Effector memory CD8-positive, alpha-beta T cell (primary cell): ENCODE data around the gene DNAJC15.
A peak's percentile ranks its signal among the peaks of the same experiment; 100 is the strongest.
"Not testable (repeated sequence)": the region's sequence is repeated elsewhere in the genome, so short reads cannot be mapped to it uniquely, and the experiment has no call there.

ENCODE experiments used
- ATAC-seq: fragments of 150-1000 bp; cut with Tn5 transposase; replicated peaks from 2 replicates; pipeline ENCODE4 v1.10.0; 2021; ENCODE audit warnings: mild to moderate bottlenecking, moderate library complexity
- DNase-seq, 3 experiments: peaks; one replicate each; pipeline ENCODE4 v3.0.0; 2021
- H3K27ac Mint-ChIP-seq, 2 donors: one replicate each; pipeline ENCODE4 v1.8.0; 2022; ENCODE audit warnings: mild to moderate bottlenecking in 2 of 2, mixed read lengths in 2 of 2, moderate library complexity in 2 of 2
- H3K27me3 Mint-ChIP-seq, 2 donors: one replicate each; pipeline ENCODE4 v1.8.0; 2022; ENCODE audit warnings: mixed read lengths in 2 of 2
- H3K36me3 Mint-ChIP-seq: one replicate; pipeline ENCODE4 v1.8.0; 2022; ENCODE audit warnings: mild to moderate bottlenecking, moderate library complexity, mixed read lengths; ENCODE audit not compliant: insufficient read depth
- H3K4me1 Mint-ChIP-seq, 2 donors: one replicate each; pipeline ENCODE4 v1.8.0; 2022; ENCODE audit warnings: low read depth in 2 of 2, mixed read lengths in 2 of 2
- H3K4me3 Mint-ChIP-seq, 2 donors: one replicate each; pipeline ENCODE4 v1.8.0; 2022; ENCODE audit warnings: mild to moderate bottlenecking in 2 of 2, mixed read lengths in 2 of 2, moderate library complexity in 2 of 2
- H3K9me3 Mint-ChIP-seq, 2 donors: one replicate each; pipeline ENCODE4 v1.8.0; 2022; ENCODE audit warnings: mixed read lengths in 2 of 2

DNAJC15 gene

DNA sequence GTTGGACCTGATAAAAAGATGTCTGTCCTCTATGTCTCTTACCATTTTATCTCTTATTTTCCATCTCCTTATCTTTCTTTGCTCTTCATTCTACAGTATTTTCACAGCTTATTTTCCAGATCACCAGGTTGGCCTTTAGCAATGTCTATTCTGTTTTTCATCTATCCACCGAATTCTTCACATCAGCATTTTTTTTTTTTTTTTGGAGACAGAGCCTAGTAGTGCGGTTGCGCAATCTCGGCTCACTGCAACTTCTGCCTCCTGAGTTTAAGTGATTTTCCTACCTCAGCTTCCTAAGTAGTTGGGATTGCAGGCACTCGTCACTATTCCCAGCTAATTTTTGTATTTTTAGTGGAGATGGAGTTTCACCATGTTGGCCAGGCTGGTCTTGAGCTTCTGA is 49.0 kb downstream of the DNAJC15 start:
- peaks cover 6 to 17% of the 10 kb centered on the region in 2 donors for H3K4me1 Mint-ChIP-seq
- no peaks in the 10 kb centered on the region for H3K9me3 Mint-ChIP-seq
- no peaks in the 10 kb centered on the region for H3K27me3 Mint-ChIP-seq
- DNase-seq (no peak), ATAC-seq (no peak)
- H3K27ac Mint-ChIP-seq = peak overlapping the region in 1 of 2 donors; percentile 78
- H3K36me3 Mint-ChIP-seq = peaks cover 18% of the 10 kb centered on the region
- no peak overlapping the region for H3K4me3 Mint-ChIP-seq

GRCh38 chr13:43074824-43075510 is 51.6 kb downstream of the DNAJC15 start:
- Mint-ChIP-seq H3K4me1 (peaks cover 6 to 22% of the 10 kb centered on the region in 2 donors), H3K27me3 (no peaks in the 10 kb centered on the region), H3K4me3 (peak overlapping the region; percentile 43 to 60), H3K9me3 (no peaks in the 10 kb centered on the region), H3K36me3 (peaks cover 13% of the 10 kb centered on the region), H3K27ac (peak overlapping the region; percentile 37 to 67)
- DNase-seq (no peak), ATAC-seq (peak; percentile 47)

DNA sequence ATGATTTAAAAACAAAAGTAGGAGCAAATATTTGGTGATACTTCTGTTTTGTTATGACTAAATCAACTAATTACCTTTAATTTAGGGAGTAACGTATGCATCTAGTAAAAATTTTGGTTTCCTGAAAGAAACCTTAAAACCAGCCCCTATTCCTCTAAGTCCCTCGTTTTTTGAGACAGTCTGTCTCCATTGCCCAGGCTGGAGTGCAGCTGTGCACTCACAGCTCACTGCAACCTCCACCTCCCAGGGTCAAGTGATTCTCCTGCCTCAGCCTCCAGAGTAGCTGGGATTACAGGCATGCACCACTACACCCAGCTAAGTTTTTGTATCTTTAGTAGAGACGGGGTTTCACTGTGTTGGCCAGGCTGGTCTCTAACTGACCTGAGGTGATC is 52.1 kb downstream of the DNAJC15 start:
- not testable (repeated sequence) for H3K36me3 Mint-ChIP-seq, H3K27me3 Mint-ChIP-seq, ATAC-seq, H3K9me3 Mint-ChIP-seq, DNase-seq
- H3K4me1 Mint-ChIP-seq = peaks cover 6 to 22% of the 10 kb centered on the region in 2 donors
- H3K4me3 Mint-ChIP-seq = peak overlapping the region; percentile 43 to 60
- peak overlapping the region; percentile 37 to 67 for H3K27ac Mint-ChIP-seq

- DNase-seq = no peak
- Mint-ChIP-seq H3K4me1 (peaks cover 5 to 22% of the 10 kb centered on the region in 2 donors), H3K27me3 (no peaks in the 10 kb centered on the region), H3K4me3 (no peak overlapping the region), H3K9me3 (no peaks in the 10 kb centered on the region), H3K27ac (no peak overlapping the region), H3K36me3 (peaks cover 12% of the 10 kb centered on the region)
- no peak for ATAC-seq
Observed at GRCh38 chr13:43077046-43077445, 53.7 kb downstream of the DNAJC15 start.

- Mint-ChIP-seq H3K9me3 (no peaks in the 10 kb centered on the region), H3K36me3 (peaks cover 11% of the 10 kb centered on the region), H3K4me3 (no peak overlapping the region), H3K4me1 (peaks cover 5 to 22% of the 10 kb centered on the region in 2 donors), H3K27ac (no peak overlapping the region), H3K27me3 (no peaks in the 10 kb centered on the region)
- no peak for DNase-seq
- ATAC-seq = no peak
Observed at GRCh38 chr13:43077461-43077860, 54.1 kb downstream of the DNAJC15 start.

DNA sequence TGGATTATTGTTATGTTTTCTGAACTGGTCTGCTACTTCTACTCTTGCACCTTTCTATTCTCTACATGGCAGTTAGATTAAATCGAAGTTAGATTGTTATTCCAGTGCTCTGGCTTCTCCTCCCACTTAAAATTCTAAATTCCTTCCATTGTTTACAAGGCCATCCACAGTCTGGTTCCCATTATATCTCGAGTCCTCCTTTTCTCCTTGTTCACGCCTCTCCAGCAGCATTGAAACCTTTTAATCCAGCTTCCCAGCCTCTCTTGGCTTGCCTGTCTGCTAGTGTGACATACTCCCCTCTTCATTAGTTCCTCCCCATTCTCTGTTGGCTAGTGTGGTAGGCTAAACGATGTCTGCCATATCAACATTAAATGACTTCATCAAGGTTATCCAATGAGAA is 54.5 kb downstream of the DNAJC15 start:
- Mint-ChIP-seq H3K27ac (peak overlapping the region in 1 of 2 donors; percentile 6), H3K9me3 (no peaks in the 10 kb centered on the region), H3K27me3 (no peaks in the 10 kb centered on the region), H3K4me1 (peaks cover 5 to 20% of the 10 kb centered on the region in 2 donors), H3K4me3 (no peak overlapping the region), H3K36me3 (peaks cover 7% of the 10 kb centered on the region)
- DNase-seq (no peak), ATAC-seq (no peak)

DNA sequence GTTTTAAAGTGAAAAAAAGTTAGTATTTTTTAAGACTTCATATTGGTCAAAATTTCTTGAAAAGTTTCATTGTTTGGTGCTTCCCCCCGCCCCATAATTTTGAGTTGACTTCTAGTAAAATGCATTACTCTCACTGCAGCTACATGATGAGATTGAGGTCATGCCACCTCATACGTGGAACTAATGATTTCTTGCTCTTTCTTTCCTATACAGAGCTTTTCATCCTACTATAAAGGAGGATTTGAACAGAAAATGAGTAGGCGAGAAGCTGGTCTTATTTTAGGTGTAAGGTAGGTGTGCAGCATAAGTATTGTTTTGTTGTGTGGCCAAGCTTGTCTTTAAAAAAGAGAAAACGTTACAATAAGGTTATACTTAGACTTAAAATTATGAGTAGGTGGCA is 55.0 kb downstream of the DNAJC15 start:
- ATAC-seq (no peak), DNase-seq (no peak)
- H3K36me3 Mint-ChIP-seq = peaks cover 6% of the 10 kb centered on the region
- H3K4me3 Mint-ChIP-seq = no peak overlapping the region
- no peaks in the 10 kb centered on the region for H3K9me3 Mint-ChIP-seq
- H3K27ac Mint-ChIP-seq = peak overlapping the region in 1 of 2 donors; percentile 6
- H3K4me1 Mint-ChIP-seq = peaks cover 5 to 18% of the 10 kb centered on the region in 2 donors
- H3K27me3 Mint-ChIP-seq = no peaks in the 10 kb centered on the region

GRCh38 chr13:43079392-43079931 is 56.1 kb downstream of the DNAJC15 start:
- Mint-ChIP-seq H3K36me3 (peaks cover 6% of the 10 kb centered on the region), H3K4me3 (no peak overlapping the region), H3K27me3 (no peaks in the 10 kb centered on the region), H3K4me1 (peaks cover 5 to 17% of the 10 kb centered on the region in 2 donors), H3K9me3 (no peaks in the 10 kb centered on the region), H3K27ac (no peak overlapping the region)
- ATAC-seq = no peak
- DNase-seq = no peak

DNA sequence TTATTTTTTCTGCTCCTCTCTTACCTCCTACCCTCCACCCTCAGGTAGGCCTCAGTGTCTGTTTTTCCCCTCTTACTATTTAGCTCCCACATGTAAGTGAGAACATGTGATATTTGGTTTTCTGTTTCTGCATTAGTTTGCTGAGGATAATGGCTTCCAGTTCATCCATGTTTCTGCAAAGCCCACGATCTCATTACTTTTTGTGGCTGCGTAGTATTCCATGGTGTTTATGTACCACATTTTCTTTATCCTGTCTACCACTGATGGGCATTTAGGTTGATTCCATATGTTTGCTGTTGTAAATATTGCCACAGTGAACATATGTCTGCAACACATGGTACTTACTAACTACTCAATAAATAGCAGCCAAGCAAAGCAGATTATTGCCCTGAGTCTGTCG is 56.8 kb downstream of the DNAJC15 start:
- no peak for DNase-seq
- Mint-ChIP-seq H3K36me3 (peaks cover 9% of the 10 kb centered on the region), H3K4me1 (peaks cover 5 to 10% of the 10 kb centered on the region in 2 donors), H3K9me3 (no peaks in the 10 kb centered on the region), H3K27me3 (no peaks in the 10 kb centered on the region), H3K4me3 (no peak overlapping the region), H3K27ac (no peak overlapping the region)
- no peak for ATAC-seq

DNA sequence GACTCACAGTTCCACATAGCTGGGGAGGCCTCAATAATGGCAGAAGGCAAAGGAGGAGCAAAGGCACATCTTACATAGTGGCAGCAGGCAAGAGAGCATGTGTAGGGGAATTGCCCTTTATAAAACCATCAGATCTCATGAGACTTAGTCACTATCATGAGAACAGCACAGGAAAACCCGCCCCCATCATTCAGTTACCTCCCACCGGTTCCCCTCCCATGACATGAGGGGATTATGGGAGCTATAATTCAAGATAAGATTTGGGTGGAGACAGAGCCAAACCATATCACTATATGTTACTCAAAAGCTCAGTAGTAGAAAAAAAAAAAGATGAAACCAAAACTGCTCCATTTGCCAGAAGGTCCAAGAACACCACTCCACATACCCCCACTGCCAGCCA is 58.5 kb downstream of the DNAJC15 start:
- Mint-ChIP-seq H3K27ac (no peak overlapping the region), H3K4me3 (no peak overlapping the region), H3K27me3 (no peaks in the 10 kb centered on the region), H3K36me3 (peaks cover 9% of the 10 kb centered on the region), H3K9me3 (no peaks in the 10 kb centered on the region), H3K4me1 (peaks cover under 1 to 9% of the 10 kb centered on the region in 2 donors)
- ATAC-seq (no peak), DNase-seq (no peak)

- DNase-seq (no peak), ATAC-seq (no peak)
- Mint-ChIP-seq H3K9me3 (no peaks in the 10 kb centered on the region), H3K4me1 (peaks cover 4 to 8% of the 10 kb centered on the region in 2 donors), H3K27ac (no peak overlapping the region), H3K36me3 (peaks cover 9% of the 10 kb centered on the region), H3K27me3 (no peaks in the 10 kb centered on the region), H3K4me3 (no peak overlapping the region)
Observed at GRCh38 chr13:43083750-43084149, 60.4 kb downstream of the DNAJC15 start.

DNA sequence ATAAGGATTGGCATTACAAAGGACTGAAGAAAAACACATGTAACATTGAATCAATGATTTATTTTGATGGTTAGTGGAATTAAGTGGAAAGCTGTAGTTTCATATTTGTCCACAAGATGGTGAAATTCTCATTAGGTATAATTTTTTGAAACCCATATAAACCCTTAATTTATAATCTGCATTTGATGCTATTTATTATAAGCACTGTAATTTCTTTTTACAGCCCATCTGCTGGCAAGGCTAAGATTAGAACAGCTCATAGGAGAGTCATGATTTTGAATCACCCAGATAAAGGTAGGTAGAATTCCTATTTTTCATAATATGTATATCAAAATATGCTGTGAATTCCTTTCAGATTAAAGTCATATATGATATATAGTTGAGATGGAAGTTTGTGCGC is 62.2 kb downstream of the DNAJC15 start:
- ATAC-seq (no peak), DNase-seq (no peak)
- no peaks in the 10 kb centered on the region for H3K27me3 Mint-ChIP-seq

DNA sequence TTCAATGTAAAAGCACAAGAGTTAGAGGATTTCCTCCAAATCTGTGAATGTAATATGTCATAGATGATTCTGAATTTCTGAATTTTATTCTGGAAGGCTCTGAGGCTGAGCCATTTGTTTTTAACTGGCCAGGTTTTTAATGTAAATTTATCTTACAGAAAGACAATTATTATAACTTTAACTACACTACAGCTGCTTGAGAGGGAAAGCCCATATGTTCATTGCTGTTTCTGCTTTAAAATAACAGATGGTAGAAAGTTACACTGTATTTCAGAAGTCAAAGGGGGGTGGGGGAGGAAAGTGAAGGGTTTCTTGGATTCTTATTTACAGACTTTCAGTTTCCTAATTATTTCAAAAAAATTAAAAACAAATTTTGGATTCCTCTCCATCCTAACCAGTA is 62.8 kb downstream of the DNAJC15 start:
- DNase-seq (no peak), ATAC-seq (no peak)
- Mint-ChIP-seq H3K36me3 (peaks cover 5% of the 10 kb centered on the region), H3K27me3 (no peaks in the 10 kb centered on the region), H3K4me3 (no peak overlapping the region), H3K9me3 (no peaks in the 10 kb centered on the region), H3K4me1 (peaks cover 4 to 13% of the 10 kb centered on the region in 2 donors), H3K27ac (peak overlapping the region in 1 of 2 donors; percentile 98)

More for the DNA sequence above, 62.2 kb downstream of the DNAJC15 start:
- Mint-ChIP-seq H3K27ac (no peak overlapping the region), H3K9me3 (no peaks in the 10 kb centered on the region), H3K36me3 (peaks cover 9% of the 10 kb centered on the region), H3K4me1 (peaks cover 4 to 13% of the 10 kb centered on the region in 2 donors), H3K4me3 (no peak overlapping the region)

GRCh38 chr13:43088093-43088511 is 64.7 kb downstream of the DNAJC15 start:
- H3K4me3 Mint-ChIP-seq = peak overlapping the region; percentile 71 to 91
- peak overlapping the region; percentile 95 to 98 for H3K27ac Mint-ChIP-seq
- peaks cover 7% of the 10 kb centered on the region for H3K36me3 Mint-ChIP-seq
- peak; percentile 68 for ATAC-seq
- H3K27me3 Mint-ChIP-seq = no peaks in the 10 kb centered on the region
- peak in 2 of 3 experiments; percentile 3 to 14 for DNase-seq
- H3K4me1 Mint-ChIP-seq = peaks cover 4 to 16% of the 10 kb centered on the region in 2 donors
- no peaks in the 10 kb centered on the region for H3K9me3 Mint-ChIP-seq
